Activated CD8-positive, alpha-beta memory T cell treated with anti-CD3 and anti-CD28 coated beads, Interleukin-2, amount 50 U/mL, for 4 hours (primary cell): ENCODE data around the gene TARBP2.

Experiments
- DNase-seq: peaks from one replicate; pipeline ENCODE4 v3.0.0-alpha.2; 2020

The TARBP2 gene

GRCh38 chr12:53500776-53501614 is at the start of gene TARBP2:
TSS of gene TARBP2 (plus strand) at chr12:53501283. CDS start at chr12:53501409, 126 bp downstream.
- peak; percentile 97 for DNase-seq

- peak; percentile 96 for DNase-seq
Measured at GRCh38 chr12:53451661-53452158, 49.4 kb upstream of the TARBP2 start, which contains the start of gene PCBP2. TSS of gene PCBP2 (plus strand) at chr12:53452102. CDS start at chr12:53454801, 2,699 bp downstream.

- DNase-seq = peak; percentile 79
Measured at GRCh38 chr12:53452159-53453077, 48.7 kb upstream of the TARBP2 start.

GRCh38 chr12:53453953-53454640 is 47.0 kb upstream of the TARBP2 start:
- no peak for DNase-seq

GRCh38 chr12:53454707-53455106 is 46.4 kb upstream of the TARBP2 start:
- no peak for DNase-seq

- no peak for DNase-seq
Measured at GRCh38 chr12:53456654-53457366, 44.3 kb upstream of the TARBP2 start.

GRCh38 chr12:53459097-53459496 is 42.0 kb upstream of the TARBP2 start:
- DNase-seq = no peak

- DNase-seq = no peak
Measured at GRCh38 chr12:53461059-53461458, 40.0 kb upstream of the TARBP2 start.

GRCh38 chr12:53461591-53461990 is 39.5 kb upstream of the TARBP2 start:
- DNase-seq = no peak

GRCh38 chr12:53462935-53463334 is 38.1 kb upstream of the TARBP2 start:
- no peak for DNase-seq

- DNase-seq = no peak
Measured at GRCh38 chr12:53463802-53464560, 37.1 kb upstream of the TARBP2 start.

GRCh38 chr12:53464685-53465418 is 36.2 kb upstream of the TARBP2 start:
- no peak for DNase-seq

- no peak for DNase-seq
Measured at GRCh38 chr12:53465679-53466078, 35.4 kb upstream of the TARBP2 start.

GRCh38 chr12:53466640-53467039 is 34.4 kb upstream of the TARBP2 start:
- DNase-seq = no peak

GRCh38 chr12:53467082-53467481 is 34.0 kb upstream of the TARBP2 start:
- DNase-seq = no peak

GRCh38 chr12:53467880-53468279 is 33.2 kb upstream of the TARBP2 start:
- DNase-seq = no peak

- no peak for DNase-seq
Measured at GRCh38 chr12:53468282-53468681, 32.8 kb upstream of the TARBP2 start.

- no peak for DNase-seq
Measured at GRCh38 chr12:53472056-53472582, 29.0 kb upstream of the TARBP2 start.

GRCh38 chr12:53474077-53474476 is 27.0 kb upstream of the TARBP2 start:
- DNase-seq = no peak

GRCh38 chr12:53474819-53475218 is 26.3 kb upstream of the TARBP2 start:
- DNase-seq = no peak
